HG03520 (cell line): Measurements from ENCODE around the gene PRADC1.
"Not testable (repeated sequence)": the region's sequence is repeated elsewhere in the genome, so short reads cannot be mapped to it uniquely, and the experiment has no call there.

Source experiments
- ATAC-seq: cut with Tn5 transposase; IDR thresholded peaks from one replicate; pipeline ENCODE4 v1.9.1; 2021; ENCODE audit warnings: mild to moderate bottlenecking, moderate library complexity; ENCODE audit not compliant: unreplicated experiment

Gene PRADC1

DNA sequence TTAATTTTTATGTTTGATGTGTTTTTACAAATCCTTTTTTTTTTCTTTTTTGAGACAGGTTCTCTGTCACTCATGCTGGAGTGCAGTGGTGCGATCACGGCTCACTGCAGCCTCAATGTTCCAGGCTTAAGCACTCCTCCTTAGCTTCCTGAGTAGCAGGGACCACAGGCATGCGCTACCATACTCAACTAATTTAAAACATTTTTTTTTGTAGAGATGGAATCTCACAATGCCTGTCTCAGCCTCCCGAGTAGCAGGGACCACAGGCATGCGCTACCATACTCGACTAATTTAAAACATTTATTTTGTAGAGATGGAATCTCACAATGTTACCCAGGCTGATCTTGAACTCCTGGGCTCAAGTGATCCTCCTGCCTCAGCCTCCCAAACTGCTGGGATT lies 27.4 kb downstream of the PRADC1 start:
- no peak for ATAC-seq

- ATAC-seq: no peak
Measured at GRCh38 chr2:73203055-73203681, 29.9 kb downstream of the PRADC1 start.

DNA sequence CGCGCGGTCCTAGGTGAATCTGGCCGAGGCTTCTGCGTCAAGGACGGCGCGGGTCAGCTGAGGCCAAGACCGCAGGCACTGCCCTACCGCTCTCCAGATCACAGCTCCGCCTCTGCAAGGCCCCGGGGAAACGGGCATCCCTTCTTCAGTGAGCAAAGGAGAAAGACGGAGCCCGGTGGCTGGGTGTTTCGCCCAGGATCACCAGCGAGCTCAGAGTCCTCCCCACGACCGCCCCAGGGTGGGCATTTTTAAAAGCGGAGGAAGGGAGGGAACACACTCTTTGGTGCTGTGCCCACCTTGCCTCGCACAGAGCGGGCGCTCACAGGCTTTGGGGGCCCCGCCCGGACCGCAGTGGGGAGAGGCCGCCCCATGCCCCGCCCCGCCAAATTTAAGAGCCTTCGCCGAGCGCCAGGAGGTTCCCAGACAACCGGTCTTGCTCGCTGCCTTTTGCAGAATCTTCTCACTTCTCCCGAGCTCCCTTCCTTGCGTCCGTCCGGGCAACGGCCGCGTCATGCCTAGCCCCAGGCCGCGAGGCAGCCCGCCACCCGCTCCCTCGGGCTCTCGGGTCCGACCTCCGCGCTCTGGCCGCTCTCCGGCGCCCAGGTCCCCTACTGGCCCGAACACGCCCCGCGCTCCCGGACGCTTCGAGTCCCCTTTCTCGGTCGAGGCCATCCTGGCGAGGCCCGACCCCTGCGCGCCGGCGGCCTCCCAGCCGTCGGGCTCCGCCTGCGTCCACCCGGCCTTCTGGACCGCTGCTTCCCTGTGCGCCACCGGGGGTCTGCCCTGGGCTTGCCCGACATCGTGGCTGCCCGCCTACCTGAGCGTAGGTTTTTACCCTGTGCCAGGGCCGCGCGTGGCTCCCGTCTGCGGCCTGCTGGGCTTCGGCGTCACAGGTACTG lies 30.6 kb downstream of the PRADC1 start, which contains the start of gene NOTO:
TSS of gene NOTO (plus strand) at position 419 of the 899 bp plus-strand sequence. CDS start at position 512, 93 bp downstream.
- no peak for ATAC-seq

DNA sequence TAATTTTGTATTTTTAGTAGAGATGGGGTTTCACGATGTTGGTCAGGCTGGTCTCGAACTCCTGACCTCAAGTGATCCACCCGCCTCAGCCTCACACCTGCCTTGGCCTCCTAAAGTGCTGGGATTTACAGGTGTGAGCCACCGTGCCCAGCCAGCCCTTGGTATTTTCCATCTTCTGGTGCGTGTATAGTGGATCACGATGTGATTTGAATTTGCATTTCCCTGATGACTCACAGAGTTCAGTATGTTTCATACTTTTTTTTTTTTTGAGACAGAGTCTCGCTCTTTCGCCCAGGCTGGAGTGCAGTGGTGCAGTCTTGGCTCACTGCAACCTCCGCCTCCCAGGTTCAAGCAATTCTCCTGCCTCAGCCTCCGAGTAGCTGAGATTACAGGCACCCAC lies 32.8 kb downstream of the PRADC1 start:
- not testable (repeated sequence) for ATAC-seq

- no peak for ATAC-seq
Measured at GRCh38 chr2:73197579-73197978, 35.5 kb downstream of the PRADC1 start.

DNA sequence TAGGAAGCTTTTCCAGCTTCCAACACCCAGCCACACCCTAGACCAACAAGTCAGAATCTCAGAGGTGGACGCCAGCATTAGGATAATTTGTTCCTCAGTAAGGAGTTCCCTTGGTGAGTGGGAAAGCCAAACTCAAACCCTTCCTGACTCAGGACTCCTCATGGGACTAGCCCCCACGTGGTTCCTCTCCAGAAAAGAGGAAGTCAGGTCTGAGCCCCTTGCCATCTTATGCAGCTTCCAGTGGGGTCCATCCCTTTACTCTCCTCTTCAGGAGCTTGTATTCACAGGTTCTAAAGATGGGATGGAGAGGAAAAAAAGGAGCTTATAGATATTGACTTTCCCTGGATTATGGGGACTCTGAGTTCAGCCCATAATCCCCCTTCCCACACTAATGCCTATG lies 45.5 kb downstream of the PRADC1 start:
- no peak for ATAC-seq

DNA sequence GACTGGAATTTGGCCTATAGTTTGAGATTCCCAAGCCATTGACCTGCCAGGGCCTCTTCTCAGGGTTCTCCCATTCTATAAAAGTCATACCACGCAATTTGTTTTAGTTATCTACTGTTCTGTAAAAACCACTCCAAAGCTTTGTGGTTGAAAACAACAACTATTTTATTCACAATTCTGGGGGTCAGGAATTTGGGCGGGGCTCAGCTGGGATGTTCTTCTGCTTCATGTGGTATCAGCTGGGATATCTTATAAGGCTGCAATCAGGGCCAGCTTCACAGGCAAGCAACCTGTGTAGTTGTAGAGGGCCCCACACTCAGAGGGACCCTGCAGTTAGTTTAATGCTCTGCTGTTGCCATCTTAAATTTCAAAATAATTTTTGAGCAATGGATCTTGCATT lies 47.1 kb downstream of the PRADC1 start:
- no peak for ATAC-seq
